Activated CD4-positive, alpha-beta memory T cell treated with anti-CD3 and anti-CD28 coated beads, Interleukin-2, amount 10 ng/mL, durations not matched to agents 7 days and 5 days (primary cell): Measurements from ENCODE around the gene NTSR2. TPM values are rescaled to one million over a fixed set of nuclear protein-coding genes. Genes with fewer than 3 reads are reported as not detected.

Experiments
- CTCF ChIA-PET: fragments of 350-600 bp; sonication (Branson Sonifier 250); formaldehyde crosslinking; loops from one replicate; lab custom pipeline; 2021; ENCODE audit warnings: antibody characterized with exemption, inconsistent platforms; lab: Charles Lee
- POLR2A ChIA-PET: fragments of 350-600 bp; sonication (Branson Sonifier 250); formaldehyde crosslinking; loops from one replicate; lab custom pipeline; 2021; ENCODE audit warnings: antibody characterized with exemption; lab: Charles Lee
- DNase-seq: peaks from one replicate; pipeline ENCODE4 v3.0.0-alpha.2; 2020
- H3K27ac Mint-ChIP-seq: one replicate; pipeline ENCODE4 v1.8.0; 2021; ENCODE audit warnings: mild to moderate bottlenecking, mixed read lengths
- H3K27me3 Mint-ChIP-seq: one replicate; pipeline ENCODE4 v1.8.0; 2021; ENCODE audit warnings: mixed read lengths
- H3K36me3 Mint-ChIP-seq: one replicate; pipeline ENCODE4 v1.8.0; 2021; ENCODE audit warnings: low read depth, mixed read lengths
- H3K4me1 Mint-ChIP-seq: one replicate; pipeline ENCODE4 v1.8.0; 2021; ENCODE audit warnings: mixed read lengths
- H3K4me3 Mint-ChIP-seq: one replicate; pipeline ENCODE4 v1.8.0; 2021; ENCODE audit warnings: mild to moderate bottlenecking, mixed read lengths
- H3K9me3 Mint-ChIP-seq: one replicate; pipeline ENCODE4 v1.8.0; 2021; ENCODE audit warnings: mixed read lengths
- total RNA-seq, 2 experiments: library from RNA; stranded (reverse); gene quantifications; one replicate each; pipeline ENCODE4 v1.2.3, GENCODE V29; 2021

Gene NTSR2
- total RNA-seq, 2 experiments from 2014 or later = not detected

- H3K27ac Mint-ChIP-seq = no peak overlapping the region
- ChIA-PET POLR2A (no interaction called here), CTCF (interaction anchor here (0.6 to 21.0 kb wide), 9 partner anchors 8 to 551 kb away, joined by 3 to 327 read pairs (median 4); no protein-coding TSS in a partner anchor)
- no peaks in the 10 kb centered on the region for H3K9me3 Mint-ChIP-seq
- H3K36me3 Mint-ChIP-seq = no peaks in the 10 kb centered on the region
- DNase-seq = peak; percentile 64
- no peak overlapping the region for H3K4me3 Mint-ChIP-seq
- peaks cover 31% of the 10 kb centered on the region for H3K27me3 Mint-ChIP-seq
- peaks cover 4% of the 10 kb centered on the region for H3K4me1 Mint-ChIP-seq
Observed at GRCh38 chr2:11681722-11682589, 12.0 kb upstream of the NTSR2 start.

GRCh38 chr2:11680901-11681721 lies 11.1 kb upstream of the NTSR2 start:
- H3K4me3 Mint-ChIP-seq = no peak overlapping the region
- no peaks in the 10 kb centered on the region for H3K36me3 Mint-ChIP-seq
- CTCF ChIA-PET = interaction anchor here (0.5 to 21.0 kb wide), 8 partner anchors 9 to 204 kb away, joined by 3 to 327 read pairs (median 4); no protein-coding TSS in a partner anchor
- H3K27ac Mint-ChIP-seq = no peak overlapping the region
- POLR2A ChIA-PET = no interaction called here
- peaks cover 4% of the 10 kb centered on the region for H3K4me1 Mint-ChIP-seq
- H3K27me3 Mint-ChIP-seq = peaks cover 39% of the 10 kb centered on the region
- no peaks in the 10 kb centered on the region for H3K9me3 Mint-ChIP-seq
- no peak for DNase-seq

DNA sequence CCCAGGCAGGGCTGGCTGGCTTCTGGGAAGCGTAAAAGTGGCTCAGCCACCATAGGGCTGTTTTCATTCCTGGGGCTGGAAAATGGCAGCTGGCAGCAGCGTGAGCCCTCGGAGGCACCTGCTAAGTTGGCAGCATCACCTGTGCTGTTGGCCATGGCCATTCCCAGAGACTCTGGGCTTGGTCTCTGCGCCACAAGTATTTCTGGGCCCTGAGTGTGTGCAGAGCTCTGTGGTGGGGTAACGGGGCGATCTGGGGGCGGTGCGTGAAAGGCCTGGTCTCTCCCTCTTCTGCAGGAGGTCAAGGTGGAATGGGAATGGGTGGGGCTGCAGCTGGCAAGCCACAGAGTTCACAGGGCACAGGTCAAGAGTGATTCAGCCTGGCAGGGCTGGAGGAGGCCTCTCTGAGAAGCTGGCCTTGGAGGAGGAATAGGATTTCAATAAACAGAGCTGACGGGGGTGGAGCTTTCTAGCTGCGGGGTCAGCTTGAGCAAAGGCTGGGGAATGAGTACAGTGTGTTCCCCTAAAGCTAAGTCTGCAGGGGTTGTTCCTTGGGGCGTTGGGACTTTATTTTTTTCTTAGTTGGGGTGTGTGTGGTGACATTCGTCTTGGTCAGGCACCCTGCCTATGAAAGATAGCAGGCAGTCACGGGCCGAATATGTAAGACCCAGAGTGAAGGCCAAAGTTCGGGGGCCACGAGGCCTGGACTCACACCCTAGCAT lies 10.3 kb upstream of the NTSR2 start:
- no peak overlapping the region for H3K4me3 Mint-ChIP-seq

GRCh38 chr2:11679486-11680181 lies 9.6 kb upstream of the NTSR2 start:
- Mint-ChIP-seq H3K9me3 (no peaks in the 10 kb centered on the region), H3K27me3 (peaks cover 41% of the 10 kb centered on the region), H3K27ac (no peak overlapping the region), H3K4me1 (peaks cover 4% of the 10 kb centered on the region), H3K4me3 (no peak overlapping the region), H3K36me3 (no peaks in the 10 kb centered on the region)
- DNase-seq = no peak
- ChIA-PET POLR2A (no interaction called here), CTCF (interaction anchor here (2.5 kb wide), 1 partner anchor 13 kb away, joined by 6 read pairs; no protein-coding TSS in a partner anchor)

More for the DNA sequence above, 10.3 kb upstream of the NTSR2 start:
- H3K27ac Mint-ChIP-seq = no peak overlapping the region
- H3K36me3 Mint-ChIP-seq = no peaks in the 10 kb centered on the region
- ChIA-PET CTCF (interaction anchor here (0.8 to 21.0 kb wide), 5 partner anchors 9 to 107 kb away, joined by 3 to 327 read pairs (median 6); no protein-coding TSS in a partner anchor), POLR2A (no interaction called here)
- DNase-seq = no peak
- H3K9me3 Mint-ChIP-seq = no peaks in the 10 kb centered on the region
- H3K27me3 Mint-ChIP-seq = peaks cover 40% of the 10 kb centered on the region
- peaks cover 4% of the 10 kb centered on the region for H3K4me1 Mint-ChIP-seq

- H3K27me3 Mint-ChIP-seq = peaks cover 42% of the 10 kb centered on the region
- H3K9me3 Mint-ChIP-seq = no peaks in the 10 kb centered on the region
- H3K4me1 Mint-ChIP-seq = peaks cover 4% of the 10 kb centered on the region
- DNase-seq = no peak
- CTCF ChIA-PET = interaction anchor here (2.5 kb wide), 1 partner anchor 14 kb away, joined by 6 read pairs; no protein-coding TSS in a partner anchor
- no peaks in the 10 kb centered on the region for H3K36me3 Mint-ChIP-seq
- H3K4me3 Mint-ChIP-seq = no peak overlapping the region
- POLR2A ChIA-PET = no interaction called here
- H3K27ac Mint-ChIP-seq = no peak overlapping the region
Observed at GRCh38 chr2:11679016-11679415, 9.0 kb upstream of the NTSR2 start.

- Mint-ChIP-seq H3K27me3 (peaks cover 42% of the 10 kb centered on the region), H3K9me3 (no peaks in the 10 kb centered on the region), H3K4me1 (peaks cover 4% of the 10 kb centered on the region), H3K27ac (no peak overlapping the region), H3K4me3 (no peak overlapping the region), H3K36me3 (no peaks in the 10 kb centered on the region)
- no peak for DNase-seq
- CTCF ChIA-PET = interaction anchor here (2.5 kb wide), 1 partner anchor 15 kb away, joined by 6 read pairs; no protein-coding TSS in a partner anchor
- POLR2A ChIA-PET = no interaction called here
Observed at GRCh38 chr2:11678306-11678960, 8.4 kb upstream of the NTSR2 start.

GRCh38 chr2:11677136-11678055 lies 7.4 kb upstream of the NTSR2 start:
- Mint-ChIP-seq H3K36me3 (no peaks in the 10 kb centered on the region), H3K27ac (no peak overlapping the region), H3K4me3 (no peak overlapping the region), H3K9me3 (no peaks in the 10 kb centered on the region), H3K4me1 (peaks cover 6% of the 10 kb centered on the region), H3K27me3 (peaks cover 44% of the 10 kb centered on the region)
- DNase-seq = no peak
- ChIA-PET POLR2A (no interaction called here), CTCF (no interaction called here)

- ChIA-PET CTCF (no interaction called here), POLR2A (no interaction called here)
- Mint-ChIP-seq H3K9me3 (no peaks in the 10 kb centered on the region), H3K27me3 (peaks cover 45% of the 10 kb centered on the region), H3K4me1 (peaks cover 1% of the 10 kb centered on the region), H3K4me3 (no peak overlapping the region), H3K36me3 (no peaks in the 10 kb centered on the region), H3K27ac (no peak overlapping the region)
- DNase-seq = no peak
Observed at GRCh38 chr2:11676640-11677039, 6.6 kb upstream of the NTSR2 start.

GRCh38 chr2:11675423-11676112 lies 5.6 kb upstream of the NTSR2 start:
- no peak overlapping the region for H3K27ac Mint-ChIP-seq

DNA sequence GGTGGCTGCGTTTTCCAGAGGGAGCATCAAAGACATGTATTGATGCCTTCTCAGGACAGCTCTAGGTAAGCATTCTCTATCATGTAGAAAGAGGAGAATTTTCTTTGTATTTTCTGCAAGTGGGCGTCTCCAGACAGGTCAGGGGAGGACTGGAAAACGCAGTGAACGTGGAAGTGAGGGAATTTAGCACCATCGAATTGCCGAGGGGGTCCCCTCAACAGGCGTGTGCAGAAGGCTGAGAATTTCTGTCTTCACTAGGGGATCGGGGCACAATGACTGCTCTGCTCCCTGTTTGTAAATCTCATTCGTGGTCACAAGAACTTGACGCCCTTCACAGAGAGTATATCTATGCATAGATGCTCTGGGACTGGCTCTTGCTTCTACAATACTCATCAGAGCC lies 5.0 kb upstream of the NTSR2 start:
- no peak for DNase-seq
- POLR2A ChIA-PET = no interaction called here
- CTCF ChIA-PET = interaction anchor here (0.6 kb wide), 1 partner anchor 1328 kb away, joined by 4 read pairs; no protein-coding TSS in a partner anchor
- no peak overlapping the region for H3K27ac Mint-ChIP-seq
- H3K27me3 Mint-ChIP-seq = peaks cover 52% of the 10 kb centered on the region
- H3K9me3 Mint-ChIP-seq = no peaks in the 10 kb centered on the region
- H3K36me3 Mint-ChIP-seq = no peaks in the 10 kb centered on the region
- H3K4me1 Mint-ChIP-seq = peaks cover 4% of the 10 kb centered on the region
- H3K4me3 Mint-ChIP-seq = no peak overlapping the region

More at GRCh38 chr2:11675423-11676112, 5.6 kb upstream of the NTSR2 start:
- H3K27me3 Mint-ChIP-seq = peaks cover 47% of the 10 kb centered on the region
- POLR2A ChIA-PET = no interaction called here
- no peaks in the 10 kb centered on the region for H3K36me3 Mint-ChIP-seq
- no peak for DNase-seq
- no peaks in the 10 kb centered on the region for H3K9me3 Mint-ChIP-seq
- H3K4me1 Mint-ChIP-seq = peaks cover 1% of the 10 kb centered on the region
- CTCF ChIA-PET = no interaction called here
- no peak overlapping the region for H3K4me3 Mint-ChIP-seq
